ENCODE measurements around the gene BABAM2. TPM values are rescaled to one million over a fixed set of nuclear protein-coding genes. Genes with fewer than 3 reads are reported as not detected.

Gene BABAM2
- total and polyA plus RNA-seq, 10 of the 15 experiments (the other 5 are each of a cell fraction or from before 2014, with no cell fraction given), result 30.7 to 59.9 (median 44.5) TPM

DNA sequence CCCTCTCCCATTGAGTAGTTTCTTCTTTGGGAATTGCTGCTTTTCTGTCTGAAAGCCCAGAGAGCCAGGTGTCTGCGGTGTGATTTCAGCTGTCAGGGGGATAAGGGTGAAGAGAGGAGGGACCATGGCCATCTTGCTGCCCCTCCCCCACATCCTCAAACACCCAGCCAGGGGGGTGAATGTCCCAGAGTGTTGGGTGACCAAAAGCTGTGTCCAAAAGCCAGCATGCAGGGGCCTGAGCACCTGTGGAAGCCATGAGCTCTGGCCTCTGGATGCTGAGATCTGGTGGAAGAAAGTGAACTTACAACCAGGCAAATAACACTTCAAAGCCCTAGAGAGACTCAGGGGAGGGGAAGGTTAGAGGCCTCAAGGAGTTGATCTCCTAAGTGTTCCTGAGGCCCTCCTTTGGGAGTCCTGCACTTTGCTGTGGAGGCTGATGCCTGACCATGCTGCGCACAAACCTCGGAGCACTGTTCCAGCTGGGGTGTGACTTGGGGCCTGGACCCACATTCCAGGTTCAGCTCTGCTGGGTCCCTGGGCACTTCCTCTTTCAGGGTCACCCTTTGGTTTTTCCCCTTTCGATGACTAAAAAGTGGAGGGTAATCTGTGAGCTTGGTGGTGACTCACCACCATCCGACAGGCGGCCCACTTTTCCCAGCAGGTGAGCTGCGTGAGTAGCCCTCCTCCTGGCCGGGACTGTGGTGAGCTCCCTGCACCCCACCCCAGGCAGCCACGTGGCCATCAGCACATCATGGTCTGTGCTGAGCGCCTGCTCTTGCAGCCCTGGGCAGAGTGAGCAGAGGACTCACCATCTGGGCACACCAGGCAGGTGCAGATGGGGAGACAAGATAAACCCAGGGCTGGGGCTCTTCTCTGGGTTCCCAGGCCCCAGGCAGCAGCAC lies 435.3 kb downstream of the BABAM2 start (continued):
- no peak for TF ChIP-seq MAX (IDR thresholded peaks at IDR 0.05; ENCODE audit: low read depth, low read length)
- TF ChIP-seq IKZF1 (conservative IDR thresholded peaks at IDR 0.05), result peak; percentile 89
- TF ChIP-seq BHLHE40 (IDR thresholded peaks at IDR 0.05; ENCODE audit: borderline replicate concordance in 1 of 2, low read depth in 2 of 2, low read length in 1 of 2), result peak in 1 of 2 experiments; percentile 74; a peak in 2 of 4 replicates
- TF ChIP-seq SMARCA5 (IDR thresholded peaks at IDR 0.05), result no peak
- TF ChIP-seq ESRRA (IDR thresholded peaks at IDR 0.05; ENCODE audit: low read length), result no peak
- TF ChIP-seq, protein P1, sequence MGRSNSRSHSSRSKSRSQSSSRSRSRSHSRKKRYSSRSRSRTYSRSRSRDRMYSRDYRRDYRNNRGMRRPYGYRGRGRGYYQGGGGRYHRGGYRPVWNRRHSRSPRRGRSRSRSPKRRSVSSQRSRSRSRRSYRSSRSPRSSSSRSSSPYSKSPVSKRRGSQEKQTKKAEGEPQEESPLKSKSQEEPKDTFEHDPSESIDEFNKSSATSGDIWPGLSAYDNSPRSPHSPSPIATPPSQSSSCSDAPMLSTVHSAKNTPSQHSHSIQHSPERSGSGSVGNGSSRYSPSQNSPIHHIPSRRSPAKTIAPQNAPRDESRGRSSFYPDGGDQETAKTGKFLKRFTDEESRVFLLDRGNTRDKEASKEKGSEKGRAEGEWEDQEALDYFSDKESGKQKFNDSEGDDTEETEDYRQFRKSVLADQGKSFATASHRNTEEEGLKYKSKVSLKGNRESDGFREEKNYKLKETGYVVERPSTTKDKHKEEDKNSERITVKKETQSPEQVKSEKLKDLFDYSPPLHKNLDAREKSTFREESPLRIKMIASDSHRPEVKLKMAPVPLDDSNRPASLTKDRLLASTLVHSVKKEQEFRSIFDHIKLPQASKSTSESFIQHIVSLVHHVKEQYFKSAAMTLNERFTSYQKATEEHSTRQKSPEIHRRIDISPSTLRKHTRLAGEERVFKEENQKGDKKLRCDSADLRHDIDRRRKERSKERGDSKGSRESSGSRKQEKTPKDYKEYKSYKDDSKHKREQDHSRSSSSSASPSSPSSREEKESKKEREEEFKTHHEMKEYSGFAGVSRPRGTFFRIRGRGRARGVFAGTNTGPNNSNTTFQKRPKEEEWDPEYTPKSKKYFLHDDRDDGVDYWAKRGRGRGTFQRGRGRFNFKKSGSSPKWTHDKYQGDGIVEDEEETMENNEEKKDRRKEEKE (IDR thresholded peaks at IDR 0.05), result no peak
- no peak for TF ChIP-seq MXI1 (IDR thresholded peaks at IDR 0.05; ENCODE audit: low read depth, low read length)
- no peak for TF ChIP-seq STAT3 (IDR thresholded peaks at IDR 0.05; ENCODE audit: low read depth, low read length)
- TF ChIP-seq, protein P2, sequence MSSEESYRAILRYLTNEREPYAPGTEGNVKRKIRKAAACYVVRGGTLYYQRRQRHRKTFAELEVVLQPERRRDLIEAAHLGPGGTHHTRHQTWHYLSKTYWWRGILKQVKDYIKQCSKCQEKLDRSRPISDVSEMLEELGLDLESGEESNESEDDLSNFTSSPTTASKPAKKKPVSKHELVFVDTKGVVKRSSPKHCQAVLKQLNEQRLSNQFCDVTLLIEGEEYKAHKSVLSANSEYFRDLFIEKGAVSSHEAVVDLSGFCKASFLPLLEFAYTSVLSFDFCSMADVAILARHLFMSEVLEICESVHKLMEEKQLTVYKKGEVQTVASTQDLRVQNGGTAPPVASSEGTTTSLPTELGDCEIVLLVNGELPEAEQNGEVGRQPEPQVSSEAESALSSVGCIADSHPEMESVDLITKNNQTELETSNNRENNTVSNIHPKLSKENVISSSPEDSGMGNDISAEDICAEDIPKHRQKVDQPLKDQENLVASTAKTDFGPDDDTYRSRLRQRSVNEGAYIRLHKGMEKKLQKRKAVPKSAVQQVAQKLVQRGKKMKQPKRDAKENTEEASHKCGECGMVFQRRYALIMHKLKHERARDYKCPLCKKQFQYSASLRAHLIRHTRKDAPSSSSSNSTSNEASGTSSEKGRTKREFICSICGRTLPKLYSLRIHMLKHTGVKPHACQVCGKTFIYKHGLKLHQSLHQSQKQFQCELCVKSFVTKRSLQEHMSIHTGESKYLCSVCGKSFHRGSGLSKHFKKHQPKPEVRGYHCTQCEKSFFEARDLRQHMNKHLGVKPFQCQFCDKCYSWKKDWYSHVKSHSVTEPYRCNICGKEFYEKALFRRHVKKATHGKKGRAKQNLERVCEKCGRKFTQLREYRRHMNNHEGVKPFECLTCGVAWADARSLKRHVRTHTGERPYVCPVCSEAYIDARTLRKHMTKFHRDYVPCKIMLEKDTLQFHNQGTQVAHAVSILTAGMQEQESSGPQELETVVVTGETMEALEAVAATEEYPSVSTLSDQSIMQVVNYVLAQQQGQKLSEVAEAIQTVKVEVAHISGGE (CRISPR knock-in tag; IDR thresholded peaks at IDR 0.05), result no peak
- no peak for TF ChIP-seq ZNF274 (IDR thresholded peaks at IDR 0.05; ENCODE audit: insufficient read depth, insufficient read length)
- no peak for TF ChIP-seq SKIL (IDR thresholded peaks at IDR 0.05; ENCODE audit: low read depth, poor library complexity, severe bottlenecking)
- TF ChIP-seq, protein P3, sequence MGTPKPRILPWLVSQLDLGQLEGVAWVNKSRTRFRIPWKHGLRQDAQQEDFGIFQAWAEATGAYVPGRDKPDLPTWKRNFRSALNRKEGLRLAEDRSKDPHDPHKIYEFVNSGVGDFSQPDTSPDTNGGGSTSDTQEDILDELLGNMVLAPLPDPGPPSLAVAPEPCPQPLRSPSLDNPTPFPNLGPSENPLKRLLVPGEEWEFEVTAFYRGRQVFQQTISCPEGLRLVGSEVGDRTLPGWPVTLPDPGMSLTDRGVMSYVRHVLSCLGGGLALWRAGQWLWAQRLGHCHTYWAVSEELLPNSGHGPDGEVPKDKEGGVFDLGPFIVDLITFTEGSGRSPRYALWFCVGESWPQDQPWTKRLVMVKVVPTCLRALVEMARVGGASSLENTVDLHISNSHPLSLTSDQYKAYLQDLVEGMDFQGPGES (IDR thresholded peaks at IDR 0.05), result no peak
- TF ChIP-seq BRCA1 (IDR thresholded peaks at IDR 0.05; ENCODE audit: low read depth, low read length), result no peak
- TF ChIP-seq NFYA (IDR thresholded peaks at IDR 0.05; ENCODE audit: borderline replicate concordance, low read depth, low read length), result no peak
- TF ChIP-seq HCFC1 (IDR thresholded peaks at IDR 0.05; ENCODE audit: low read length), result no peak
- no peak for TF ChIP-seq ZNF622 (IDR thresholded peaks at IDR 0.05)
- no peak for TF ChIP-seq SREBF2 (IDR thresholded peaks at IDR 0.05; ENCODE audit: low read length)
- TF ChIP-seq, protein P4, sequence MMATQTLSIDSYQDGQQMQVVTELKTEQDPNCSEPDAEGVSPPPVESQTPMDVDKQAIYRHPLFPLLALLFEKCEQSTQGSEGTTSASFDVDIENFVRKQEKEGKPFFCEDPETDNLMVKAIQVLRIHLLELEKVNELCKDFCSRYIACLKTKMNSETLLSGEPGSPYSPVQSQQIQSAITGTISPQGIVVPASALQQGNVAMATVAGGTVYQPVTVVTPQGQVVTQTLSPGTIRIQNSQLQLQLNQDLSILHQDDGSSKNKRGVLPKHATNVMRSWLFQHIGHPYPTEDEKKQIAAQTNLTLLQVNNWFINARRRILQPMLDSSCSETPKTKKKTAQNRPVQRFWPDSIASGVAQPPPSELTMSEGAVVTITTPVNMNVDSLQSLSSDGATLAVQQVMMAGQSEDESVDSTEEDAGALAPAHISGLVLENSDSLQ (IDR thresholded peaks at IDR 0.05), result no peak
